Stomach smooth muscle (tissue), 2 donors: ENCODE results near the gene WSCD2.

Experiments used
- H3K27ac ChIP-seq: one replicate; pipeline ENCODE4 v1.7.0; 2013; ENCODE audit warnings: mild to moderate bottlenecking, low read length, inconsistent platforms
- H3K27me3 ChIP-seq, 2 donors: one replicate each; pipeline ENCODE4 v1.7.0; 2013; ENCODE audit warnings: low read length in 2 of 2; ENCODE audit not compliant: insufficient read depth in 2 of 2, control insufficient read depth in 1 of 2
- H3K36me3 ChIP-seq, 2 donors: one replicate each; pipeline ENCODE4 v1.7.0; 2013; ENCODE audit warnings: low read length in 2 of 2; ENCODE audit not compliant: control insufficient read depth in 2 of 2, insufficient read depth in 2 of 2
- H3K4me1 ChIP-seq: one replicate; pipeline ENCODE4 v1.7.0; 2013; ENCODE audit warnings: low read length; ENCODE audit not compliant: control insufficient read depth, insufficient read depth
- H3K4me3 ChIP-seq, 2 donors: one replicate each; pipeline ENCODE4 v1.7.0; 2013; ENCODE audit warnings: low read length in 2 of 2
- H3K9ac ChIP-seq, 2 donors: one replicate each; pipeline ENCODE4 v1.7.0; 2013; ENCODE audit warnings: low read length in 2 of 2, mild to moderate bottlenecking in 1 of 2
- H3K9me3 ChIP-seq, 2 donors: one replicate each; pipeline ENCODE4 v1.7.0; 2013; ENCODE audit warnings: low read length in 2 of 2; ENCODE audit not compliant: control insufficient read depth in 2 of 2
- donor health status: healthy.
- donor health status: Pancreatic carcinoma.

Gene WSCD2

DNA sequence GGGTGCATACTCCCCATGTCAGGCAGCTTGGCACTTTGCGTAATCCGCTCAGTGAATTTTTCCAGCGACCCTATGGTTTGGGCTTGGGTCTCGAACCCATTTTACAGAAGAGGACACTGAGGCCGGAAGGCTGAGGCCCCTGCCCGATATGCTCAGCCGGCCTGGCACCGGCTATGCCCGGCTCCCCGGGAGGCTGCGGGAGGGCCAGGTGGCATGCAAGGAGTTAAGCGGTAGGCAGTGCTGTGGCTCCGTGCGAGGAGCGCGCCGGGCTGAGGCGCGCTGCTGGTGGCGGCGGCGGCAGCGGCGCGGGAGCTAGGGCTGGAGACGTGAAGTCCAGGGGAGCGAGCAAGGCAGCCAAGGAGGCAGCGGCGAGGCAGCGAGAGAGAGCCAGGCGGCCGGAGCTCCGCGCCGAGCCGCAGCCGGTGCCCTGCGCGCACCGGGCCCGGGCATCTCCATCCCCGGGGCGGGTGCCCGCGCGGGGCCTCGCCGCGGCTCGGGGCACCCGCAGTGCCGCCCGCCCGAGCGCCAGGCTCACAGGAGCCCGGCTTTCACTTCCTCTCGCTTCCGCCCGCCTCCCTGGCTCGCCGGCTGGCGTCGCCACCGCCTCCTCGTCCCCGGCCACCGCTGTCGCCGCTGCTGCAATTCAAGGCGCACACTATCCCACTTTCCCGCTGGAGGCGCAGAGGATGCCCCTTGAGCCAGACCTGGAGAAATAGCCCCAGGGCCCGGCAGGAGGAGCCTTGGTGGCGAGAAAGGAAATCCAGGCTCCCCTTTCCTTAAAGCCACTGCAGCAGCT, at the start of gene WSCD2:
Gene WSCD2, plus strand, starts transcription at position 272 of the 796 bp plus-strand sequence. CDS start 66,545 bp downstream, outside the sequence.
- H3K9ac ChIP-seq, result peak within 1 kb of the TSS; percentile 47 to 68
- H3K27me3 ChIP-seq, result peaks cover 2 to 4% of the 10 kb centered on the region in 2 donors
- peak within 1 kb of the TSS; percentile 60 to 81 for H3K4me3 ChIP-seq
- H3K36me3 ChIP-seq, result no peaks in the 10 kb centered on the region
- H3K27ac ChIP-seq, result peak within 1 kb of the TSS; percentile 60
- peaks cover 56% of the 10 kb centered on the region for H3K4me1 ChIP-seq
- H3K9me3 ChIP-seq, result no peaks in the 10 kb centered on the region

DNA sequence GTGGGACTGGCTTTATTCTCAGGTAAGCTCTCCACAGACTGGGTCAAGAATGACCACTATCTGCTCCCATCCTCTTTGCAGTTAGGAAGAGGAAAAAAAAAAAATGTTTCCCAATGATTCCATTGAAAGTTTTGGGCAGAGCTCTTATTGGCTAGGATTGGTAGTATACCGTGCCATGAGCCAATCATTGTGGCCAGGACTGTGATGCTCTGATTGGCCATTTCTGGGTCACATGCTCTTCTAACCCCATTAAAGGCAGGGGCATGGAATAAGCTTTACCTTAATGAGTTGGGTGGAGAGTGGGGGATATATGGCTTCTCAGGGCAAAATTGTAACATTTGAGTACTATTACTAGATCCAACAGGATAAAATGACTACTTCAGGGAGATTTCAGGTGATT, 49.4 kb upstream of the WSCD2 start:
- Histone ChIP-seq H3K27ac (no peak overlapping the region), H3K4me1 (no peaks in the 10 kb centered on the region), H3K4me3 (no peak overlapping the region), H3K9me3 (peaks cover 0 to 7% of the 10 kb centered on the region in 2 donors), H3K36me3 (no peaks in the 10 kb centered on the region), H3K9ac (no peak overlapping the region), H3K27me3 (peaks cover 0 to 10% of the 10 kb centered on the region in 2 donors)

DNA sequence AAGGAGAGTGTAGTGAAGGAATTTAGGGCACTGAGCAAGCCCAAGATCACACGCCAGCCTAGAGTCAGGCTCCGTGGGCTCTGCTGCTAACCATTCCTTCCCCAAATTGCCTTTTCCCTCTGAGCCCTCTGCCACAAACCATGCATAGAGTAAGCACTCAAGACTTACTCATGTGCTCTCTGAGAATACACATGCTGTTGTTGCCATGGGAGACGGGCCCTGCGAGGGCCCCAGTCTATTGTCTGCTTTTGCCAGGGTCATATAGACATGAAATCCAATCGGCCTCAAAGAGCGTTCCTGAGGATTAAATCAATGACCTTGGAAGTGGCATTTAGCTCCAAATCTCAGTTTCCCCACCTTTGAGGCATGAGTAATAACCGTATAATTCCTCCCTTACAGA, 48.7 kb upstream of the WSCD2 start:
- H3K4me1 ChIP-seq, result no peaks in the 10 kb centered on the region
- no peak overlapping the region for H3K9ac ChIP-seq
- H3K4me3 ChIP-seq, result no peak overlapping the region
- H3K27me3 ChIP-seq, result peaks cover 0 to 10% of the 10 kb centered on the region in 2 donors
- peaks cover 0 to 7% of the 10 kb centered on the region in 2 donors for H3K9me3 ChIP-seq
- H3K36me3 ChIP-seq, result no peaks in the 10 kb centered on the region
- no peak overlapping the region for H3K27ac ChIP-seq

DNA sequence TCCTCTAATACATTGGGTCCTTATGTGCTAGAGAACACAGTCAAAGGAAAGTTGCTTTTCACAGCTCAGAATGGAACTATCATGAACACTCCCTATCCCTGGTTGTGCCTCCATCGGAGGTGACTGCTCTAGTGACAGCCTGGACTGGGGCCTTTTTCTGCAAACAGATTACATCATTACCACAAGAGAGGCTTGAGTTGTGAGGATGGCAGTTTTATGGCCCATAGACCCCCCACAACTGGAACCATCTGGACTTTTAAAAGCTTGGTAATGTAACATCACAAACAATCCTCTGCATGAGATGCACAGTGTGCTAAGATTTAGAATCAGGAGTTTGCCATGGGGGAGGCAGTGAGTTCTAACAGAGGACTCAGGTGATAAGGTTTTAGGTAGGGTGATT, 46.6 kb upstream of the WSCD2 start:
- no peak overlapping the region for H3K4me3 ChIP-seq
- H3K9ac ChIP-seq, result no peak overlapping the region
- no peak overlapping the region for H3K27ac ChIP-seq
- peaks cover 6 to 7% of the 10 kb centered on the region in 2 donors for H3K9me3 ChIP-seq
- no peaks in the 10 kb centered on the region for H3K36me3 ChIP-seq
- H3K27me3 ChIP-seq, result peaks cover 0 to 10% of the 10 kb centered on the region in 2 donors
- H3K4me1 ChIP-seq, result no peaks in the 10 kb centered on the region

DNA sequence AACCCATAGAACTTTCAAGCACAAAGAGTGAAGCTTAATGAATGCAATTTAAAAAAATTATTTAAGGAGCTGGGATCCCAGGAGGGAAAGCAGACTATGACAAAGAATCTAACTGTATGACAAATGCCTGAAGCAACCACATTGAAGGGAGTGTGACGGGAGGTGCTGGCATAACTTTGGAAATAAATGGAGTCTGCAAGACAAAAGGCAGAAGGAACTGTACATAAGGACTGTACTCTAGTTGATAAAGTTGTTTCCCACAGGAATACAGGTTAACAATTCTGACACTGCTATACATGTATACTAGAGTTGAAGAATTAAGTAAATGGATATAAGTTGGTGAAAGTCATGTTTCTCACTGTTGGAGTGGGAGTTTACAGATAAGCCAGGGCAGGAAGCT, 41.2 kb upstream of the WSCD2 start:
- Histone ChIP-seq H3K4me1 (peaks cover 7% of the 10 kb centered on the region), H3K9me3 (peaks cover 15 to 20% of the 10 kb centered on the region in 2 donors), H3K9ac (no peak overlapping the region), H3K27me3 (no peaks in the 10 kb centered on the region), H3K36me3 (no peaks in the 10 kb centered on the region), H3K27ac (no peak overlapping the region), H3K4me3 (no peak overlapping the region)

DNA sequence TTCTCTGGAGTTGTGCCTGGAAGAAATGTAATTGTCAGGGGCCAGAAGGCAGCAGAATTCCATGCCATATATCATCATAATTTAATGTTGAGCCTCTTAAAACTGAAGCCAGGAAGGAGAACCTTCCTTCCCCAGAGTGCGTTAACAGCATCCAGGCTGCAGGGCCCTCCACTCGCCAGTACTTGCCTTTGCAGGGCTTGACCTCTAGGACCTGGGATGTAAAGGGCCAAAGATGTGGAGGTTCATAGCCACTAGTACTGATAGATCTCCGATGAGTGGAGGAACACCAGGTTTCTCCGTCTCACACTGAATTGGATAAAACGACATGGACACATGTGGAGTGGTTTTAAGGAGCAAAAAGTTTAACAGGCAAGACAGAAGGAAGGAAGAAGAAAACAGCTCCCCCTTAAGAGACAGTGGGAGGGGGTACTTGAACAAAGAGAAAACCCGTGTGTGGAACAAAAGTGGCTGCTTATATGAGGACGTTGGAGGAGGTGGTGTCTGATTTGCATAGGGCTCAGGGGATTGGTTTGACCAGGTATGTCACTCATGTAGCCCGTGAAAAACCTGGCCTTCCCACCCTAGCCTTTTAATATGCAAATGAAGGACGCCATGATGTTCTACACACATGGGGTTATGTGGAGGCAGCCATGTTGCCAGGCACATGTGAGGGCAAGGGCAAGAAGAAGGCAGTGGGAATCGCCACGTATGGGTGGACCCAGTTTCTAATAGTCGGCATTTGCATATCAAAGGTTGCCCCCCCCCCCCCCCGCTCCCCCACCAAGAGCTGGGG, 38.8 kb upstream of the WSCD2 start:
- no peaks in the 10 kb centered on the region for H3K36me3 ChIP-seq
- H3K27me3 ChIP-seq, result no peaks in the 10 kb centered on the region
- peaks cover 13 to 15% of the 10 kb centered on the region in 2 donors for H3K9me3 ChIP-seq
- peaks cover 14% of the 10 kb centered on the region for H3K4me1 ChIP-seq
- H3K4me3 ChIP-seq, result no peak overlapping the region
- H3K9ac ChIP-seq, result no peak overlapping the region
- no peak overlapping the region for H3K27ac ChIP-seq

DNA sequence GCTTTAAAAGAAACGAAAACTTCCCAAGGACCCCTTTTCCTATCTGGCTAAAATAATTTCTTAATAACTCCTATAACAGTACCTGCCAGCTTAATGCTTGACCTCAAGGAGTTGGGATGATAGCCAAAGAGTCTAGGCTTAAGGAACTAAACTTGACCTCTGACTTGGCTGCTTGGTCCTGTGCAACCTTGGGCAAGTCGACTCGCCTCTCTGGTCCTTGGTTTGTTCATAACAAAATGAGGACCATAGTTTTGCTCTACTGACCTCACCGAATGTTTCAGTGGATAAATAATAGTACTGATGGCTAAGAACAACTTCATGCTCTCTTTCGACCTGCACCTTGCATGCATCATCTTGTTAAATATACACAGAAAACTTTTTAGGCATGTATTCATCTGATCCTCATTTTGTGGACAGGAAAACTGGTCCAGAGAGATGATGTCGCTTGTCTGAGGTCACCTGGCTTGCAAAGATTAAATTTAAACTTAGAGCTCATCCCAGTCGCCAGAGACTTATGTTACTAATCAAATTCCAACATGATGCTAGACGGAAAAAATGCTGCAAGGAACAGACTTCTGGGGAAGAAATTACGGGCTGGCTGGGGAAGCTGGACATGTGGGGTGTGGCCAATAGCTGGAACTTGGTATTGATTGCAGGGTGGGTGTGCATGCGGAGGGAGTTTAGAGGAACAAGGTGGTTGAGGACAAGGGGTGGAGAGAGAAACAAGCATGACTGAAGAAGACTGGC, 38.0 kb upstream of the WSCD2 start:
- Histone ChIP-seq H3K9ac (no peak overlapping the region), H3K4me3 (no peak overlapping the region), H3K27me3 (no peaks in the 10 kb centered on the region), H3K4me1 (peaks cover 14% of the 10 kb centered on the region), H3K27ac (no peak overlapping the region), H3K36me3 (no peaks in the 10 kb centered on the region), H3K9me3 (peaks cover 13 to 15% of the 10 kb centered on the region in 2 donors)

DNA sequence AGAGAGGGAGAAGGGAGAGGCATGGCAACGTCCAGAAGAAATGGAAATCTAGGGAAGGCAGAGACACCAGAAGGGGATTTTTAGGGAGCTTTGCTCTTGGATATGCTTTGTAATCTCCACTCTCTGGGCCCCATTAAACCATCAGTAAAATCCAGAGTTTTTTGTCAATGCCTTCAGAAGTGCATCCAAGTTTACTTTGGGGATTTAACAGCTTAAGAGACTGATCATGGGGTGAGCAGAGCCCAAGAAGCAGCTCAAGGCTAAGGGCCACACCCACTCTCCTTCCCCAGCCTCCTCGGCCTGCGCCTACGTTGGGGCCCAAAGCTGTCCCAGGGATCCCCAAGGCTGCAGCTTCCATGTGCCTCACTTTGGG, 37.4 kb upstream of the WSCD2 start:
- H3K4me3 ChIP-seq, result no peak overlapping the region
- H3K27me3 ChIP-seq, result no peaks in the 10 kb centered on the region
- no peaks in the 10 kb centered on the region for H3K36me3 ChIP-seq
- peaks cover 13 to 15% of the 10 kb centered on the region in 2 donors for H3K9me3 ChIP-seq
- no peak overlapping the region for H3K27ac ChIP-seq
- H3K9ac ChIP-seq, result no peak overlapping the region
- peaks cover 14% of the 10 kb centered on the region for H3K4me1 ChIP-seq

DNA sequence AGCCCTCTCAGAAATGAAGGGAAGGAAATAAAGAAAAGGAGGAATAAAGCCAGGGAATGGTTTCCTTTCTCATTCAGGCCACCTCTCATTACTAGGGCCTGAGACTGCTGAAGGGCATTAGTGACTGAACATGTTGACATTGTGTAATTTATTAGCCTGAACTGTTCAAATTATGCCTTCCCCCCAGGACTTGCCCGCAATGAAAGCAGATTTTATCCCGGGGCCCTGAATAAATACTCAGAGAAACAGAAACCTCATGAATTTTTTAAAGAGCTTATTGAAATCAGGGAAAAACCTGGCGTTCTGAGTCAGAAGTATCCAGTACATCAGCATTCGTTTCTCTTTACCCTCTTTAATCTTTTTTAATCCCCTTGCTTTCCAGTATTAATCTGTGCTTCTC, 35.9 kb upstream of the WSCD2 start:
- no peak overlapping the region for H3K9ac ChIP-seq
- no peak overlapping the region for H3K4me3 ChIP-seq
- H3K36me3 ChIP-seq, result no peaks in the 10 kb centered on the region
- peaks cover 2 to 7% of the 10 kb centered on the region in 2 donors for H3K9me3 ChIP-seq
- H3K27ac ChIP-seq, result no peak overlapping the region
- peaks cover 14% of the 10 kb centered on the region for H3K4me1 ChIP-seq
- no peaks in the 10 kb centered on the region for H3K27me3 ChIP-seq

DNA sequence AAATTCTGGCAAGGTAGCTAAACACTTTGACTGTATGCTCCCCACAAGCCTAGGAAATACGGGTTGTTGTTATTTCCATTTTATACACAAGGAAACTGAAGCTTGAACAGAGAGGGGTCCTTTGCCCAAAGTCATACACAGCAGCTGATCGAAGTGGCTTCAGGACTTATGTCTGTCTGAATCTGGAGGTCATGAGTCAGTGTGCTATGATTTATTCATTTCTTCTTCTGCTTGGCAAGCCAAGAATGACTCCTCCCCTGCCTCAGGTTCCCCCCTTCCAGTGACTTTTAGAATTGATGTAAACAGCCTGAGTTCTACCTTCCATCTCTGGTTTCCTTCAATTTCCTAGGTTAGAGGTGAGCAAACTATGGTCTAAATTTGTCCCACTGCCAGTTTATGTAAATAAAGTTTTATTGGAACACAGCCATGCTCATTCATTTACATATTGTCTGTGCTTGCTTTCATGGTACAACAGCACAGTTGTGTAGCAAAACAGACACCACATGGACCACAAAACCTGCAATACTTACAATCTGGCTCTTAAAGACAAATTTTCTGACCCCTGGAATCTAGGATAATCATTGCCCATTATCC, 34.9 kb upstream of the WSCD2 start:
- Histone ChIP-seq H3K36me3 (no peaks in the 10 kb centered on the region), H3K27me3 (no peaks in the 10 kb centered on the region), H3K4me1 (peaks cover 14% of the 10 kb centered on the region), H3K9me3 (no peaks in the 10 kb centered on the region), H3K27ac (no peak overlapping the region), H3K9ac (no peak overlapping the region), H3K4me3 (no peak overlapping the region)
